Anterior cingulate cortex (tissue), 58 donors: ENCODE results near the gene PNPLA7.

Source experiments
- DNase-seq, 58 donors: peaks; one replicate each; lab custom pipeline; 2025; lab: John Stamatoyannopoulos, UW

PNPLA7 gene

GRCh38 chr9:137499416-137499815, 50.8 kb downstream of the PNPLA7 start:
- no peak for DNase-seq

GRCh38 chr9:137498720-137499150, 51.5 kb downstream of the PNPLA7 start:
- DNase-seq = no peak

GRCh38 chr9:137497921-137498719, 52.1 kb downstream of the PNPLA7 start:
- DNase-seq = peak in 2 of 58 donors; percentile 22 to 50

- no peak for DNase-seq
Observed at GRCh38 chr9:137496601-137497375, 53.4 kb downstream of the PNPLA7 start.

- peak in 1 of 58 donors; percentile 16 for DNase-seq
Observed at GRCh38 chr9:137494550-137495351, 55.5 kb downstream of the PNPLA7 start.

GRCh38 chr9:137494104-137494544, 56.1 kb downstream of the PNPLA7 start:
- no peak for DNase-seq

GRCh38 chr9:137493364-137494103, 56.7 kb downstream of the PNPLA7 start:
- peak in 1 of 58 donors; percentile 15 for DNase-seq

GRCh38 chr9:137492464-137493363, 57.5 kb downstream of the PNPLA7 start:
- DNase-seq = peak in 1 of 58 donors; percentile 38

- DNase-seq = no peak
Observed at GRCh38 chr9:137491735-137492432, 58.3 kb downstream of the PNPLA7 start.

GRCh38 chr9:137490532-137491186, 59.5 kb downstream of the PNPLA7 start:
- DNase-seq = no peak

- no peak for DNase-seq
Observed at GRCh38 chr9:137488906-137489305, 61.3 kb downstream of the PNPLA7 start.

GRCh38 chr9:137488327-137488653, 61.9 kb downstream of the PNPLA7 start:
- no peak for DNase-seq

GRCh38 chr9:137487454-137488326, 62.5 kb downstream of the PNPLA7 start:
- no peak for DNase-seq

GRCh38 chr9:137486545-137487453, 63.4 kb downstream of the PNPLA7 start:
- DNase-seq = no peak

- no peak for DNase-seq
Observed at GRCh38 chr9:137486141-137486490, 64.1 kb downstream of the PNPLA7 start.
